K562 (cell line): Measurements from ENCODE around the gene EIF2S1. TPM values are rescaled to one million over a fixed set of nuclear protein-coding genes. Genes with fewer than 3 reads are reported as not detected.

ENCODE experiments used
- CBFA2T3 ChIP-seq: fragments of 450-650 bp; IDR thresholded peaks from 2 replicates; pipeline ENCODE4 v1.6.1; 2017
- CBX1 ChIP-seq: sonication (generic); IDR thresholded peaks from 2 replicates; pipeline ENCODE4 v1.6.1; 2016; ENCODE audit warnings: antibody characterized with exemption, low read depth, mild to moderate bottlenecking
- CCNT2 ChIP-seq: IDR thresholded peaks from 2 replicates; pipeline ENCODE4 v1.6.1; 2011; ENCODE audit warnings: borderline replicate concordance, low read depth, mild to moderate bottlenecking, moderate library complexity, mixed read lengths, low read length; ENCODE audit not compliant: insufficient read length; ENCODE audit errors: extremely low read depth
- CTBP1 ChIP-seq: fragments of 450-650 bp; IDR thresholded peaks from 2 replicates; pipeline ENCODE4 v1.6.1; 2016; ENCODE audit warnings: borderline replicate concordance
- DPF2 ChIP-seq: fragments of 450-650 bp; IDR thresholded peaks from 2 replicates; pipeline ENCODE4 v1.6.1; 2016
- EHMT2 ChIP-seq: fragments of 450-650 bp; IDR thresholded peaks from 2 replicates; pipeline ENCODE4 v1.6.1; 2018; ENCODE audit warnings: antibody characterized with exemption
- ID3 ChIP-seq, 2 experiments: fragments of 250-450 bp in 1 of 2; fragments of 450-650 bp in 1 of 2; sonication (Bioruptor Pico) in 1 of 2; IDR thresholded peaks; 2 replicates each; pipeline versions ENCODE4 v1.6.1 to v1.8.0; 2016 to 2021; ENCODE audit warnings: mild to moderate bottlenecking in 2 of 2, moderate library complexity in 2 of 2, missing compliant biosample characterization in 1 of 2, missing genetic modification characterization in 1 of 2
- JUN ChIP-seq, 2 experiments: sonication (generic) in 1 of 2; formaldehyde crosslinking in 1 of 2; IDR thresholded peaks; 2 replicates each; pipeline versions ENCODE4 v1.6.1 to v1.8.0; 2012 to 2022; ENCODE audit warnings: borderline replicate concordance in 2 of 2, mild to moderate bottlenecking in 2 of 2, improper control_type of control experiment in 1 of 2, low read depth in 1 of 2, low read length in 1 of 2, missing genetic modification reagents in 1 of 2
- JUND ChIP-seq, 2 experiments: IDR thresholded peaks; 2 replicates in 1 of 2; 3 replicates in 1 of 2; pipeline ENCODE4 v1.6.1; 2011; ENCODE audit warnings: borderline replicate concordance in 2 of 2, low read depth in 2 of 2, low read length in 2 of 2, improper control_type of control experiment in 1 of 2, missing biosample characterization in 1 of 2, missing genetic modification characterization in 1 of 2, missing genetic modification reagents in 1 of 2
- KLF10 ChIP-seq: fragments of 250-450 bp; sonication (Bioruptor Pico); IDR thresholded peaks from 2 replicates; pipeline ENCODE4 v1.6.1; 2021; ENCODE audit warnings: matching md5 sums
- MLLT1 ChIP-seq, 2 experiments: fragments of 450-650 bp; IDR thresholded peaks; 2 replicates each; pipeline ENCODE4 v1.6.1; 2016
- PML ChIP-seq: IDR thresholded peaks from 2 replicates; pipeline ENCODE4 v1.6.1; 2012; ENCODE audit warnings: low read length, inconsistent platforms
- RAD51 ChIP-seq: fragments of 450-650 bp; IDR thresholded peaks from 2 replicates; pipeline ENCODE4 v1.7.1; 2016; ENCODE audit warnings: low read depth, mild to moderate bottlenecking, borderline replicate concordance
- RB1 ChIP-seq: fragments of 450-650 bp; IDR thresholded peaks from 2 replicates; pipeline ENCODE4 v1.6.1; 2017; ENCODE audit warnings: low read depth, mild to moderate bottlenecking
- SMARCC2 ChIP-seq: fragments of 450-650 bp; IDR thresholded peaks from 2 replicates; pipeline ENCODE4 v1.6.1; 2017; ENCODE audit warnings: antibody characterized with exemption, moderate library complexity, mild to moderate bottlenecking, low read depth
- TAL1 ChIP-seq: fragments of 450-650 bp; IDR thresholded peaks from 2 replicates; pipeline ENCODE4 v1.6.1; 2016; ENCODE audit warnings: mild to moderate bottlenecking
- TEAD1 ChIP-seq, 2 experiments: fragments of 450-650 bp in 1 of 2; sonication (generic) in 1 of 2; formaldehyde crosslinking; IDR thresholded peaks; 2 replicates each; pipeline versions ENCODE4 v1.4.0 to v1.8.0; 2020 to 2022; ENCODE audit warnings: mild to moderate bottlenecking in 2 of 2, missing genetic modification reagents in 1 of 2
- ZBTB12 ChIP-seq: fragments of 250-450 bp; sonication (Bioruptor Pico); IDR thresholded peaks from 2 replicates; pipeline ENCODE4 v1.4.0; 2020
- ZC3H8 ChIP-seq: fragments of 450-650 bp; IDR thresholded peaks from 2 replicates; pipeline ENCODE4 v1.6.1; 2017
- ZNF316 ChIP-seq: fragments of 450-650 bp; IDR thresholded peaks from 2 replicates; pipeline ENCODE4 v1.6.1; 2016
- ZNF445 ChIP-seq: fragments of 250-450 bp; sonication (Bioruptor Pico); IDR thresholded peaks from 2 replicates; pipeline ENCODE4 v1.4.0; 2020; ENCODE audit warnings: low read depth, mild to moderate bottlenecking, moderate library complexity
- ZNF586 ChIP-seq: fragments of 450-650 bp; formaldehyde crosslinking; conservative IDR thresholded peaks from 2 replicates; pipeline ENCODE4 v1.4.0; 2020; ENCODE audit warnings: mild to moderate bottlenecking, moderate library complexity
- ZNF639 ChIP-seq, 2 experiments: fragments of 200-800 bp in 1 of 2; sonication (Bioruptor generic) in 1 of 2; sonication (generic) in 1 of 2; formaldehyde crosslinking in 1 of 2; IDR thresholded peaks in 1 of 2; conservative IDR thresholded peaks in 1 of 2; 2 replicates each; pipeline versions ENCODE4 v1.5.0 to v1.6.1; 2016 to 2020; ENCODE audit warnings: missing compliant biosample characterization in 1 of 2, missing genetic modification characterization in 1 of 2, missing genetic modification reagents in 1 of 2
- ZNF780A ChIP-seq: fragments of 250-450 bp; sonication (Bioruptor Pico); IDR thresholded peaks from 2 replicates; pipeline ENCODE4 v1.5.0; 2021; ENCODE audit warnings: mild to moderate bottlenecking
- polyA plus RNA-seq, 8 experiments: library from polyadenylated mRNA; depleted of rRNA in 4 of 8; stranded (reverse) in 5 of 8; unstranded in 3 of 8; fragments of >200 nt; fragmentation: Nextera tagmentation in 2 of 8; fragmentation: Illumina TruSeq in 1 of 8; extraction: Ambion mirVana in 2 of 8; extraction: Trizol in 1 of 8; gene quantifications; 2 replicates each; pipeline versions ENCODE4 v1.2.1 to v1.2.3, GENCODE V29; 2011 to 2014; ENCODE audit warnings: inconsistent platforms in 1 of 8, missing spikeins in 1 of 8
- total RNA-seq, 7 experiments: library from RNA; depleted of rRNA in 6 of 7; stranded (reverse); fragments of >200 nt in 6 of 7; fragmentation: Illumina TruSeq in 2 of 7; extraction: Trizol in 2 of 7; gene quantifications; 2 replicates each; pipeline versions ENCODE4 v1.2.1 to v1.2.3, GENCODE V29; 2011 to 2021; ENCODE audit warnings: low replicate concordance in 1 of 7

Gene EIF2S1
- total and polyA plus RNA-seq, 9 of the 15 experiments (the other 6 are each of a cell fraction or from before 2014, with no cell fraction given): 216 to 1,018 (median 332) TPM

GRCh38 chr14:67418401-67419191 is 58.5 kb downstream of the EIF2S1 start (continued):
- TF ChIP-seq RAD51: no peak
- 0 out of 4 replicates have a peak, but pooled peaks of 1 of the 2 experiments have one; percentile 26 for TF ChIP-seq ZNF639 (CRISPR knock-in tag; conservative IDR thresholded peaks at IDR 0.05 in 1 of 2, IDR thresholded peaks at IDR 0.05 in 1 of 2)
- no peak for TF ChIP-seq ZNF780A (CRISPR knock-in tag)
- TF ChIP-seq TEAD1 (CRISPR knock-in tag; IDR thresholded peaks at IDR 0.05): no peak
- no peak for TF ChIP-seq MLLT1 (IDR thresholded peaks at IDR 0.05)
- no peak for TF ChIP-seq ID3 (CRISPR knock-in tag; IDR thresholded peaks at IDR 0.05)
- peak; percentile 65; the same call in 1 of the 2 replicates for TF ChIP-seq ID3 (tag; IDR thresholded peaks at IDR 0.05)
- TF ChIP-seq ZNF586: no peak
- TF ChIP-seq TAL1: peak; percentile 89
- peak; percentile 97 for TF ChIP-seq DPF2
- TF ChIP-seq RB1: no peak
- TF ChIP-seq JUND (IDR thresholded peaks at IDR 0.05; ENCODE audit: borderline replicate concordance, low read depth, low read length): peak; percentile 95
- peak; percentile 89; the same call in 2 of the 3 replicates for TF ChIP-seq JUND (tag; IDR thresholded peaks at IDR 0.05; ENCODE audit: borderline replicate concordance, low read depth, low read length)
- TF ChIP-seq ZNF445 (CRISPR knock-in tag): no peak
- peak; percentile 43 for TF ChIP-seq ZNF316
- no peak for TF ChIP-seq CBX1
- TF ChIP-seq JUN (IDR thresholded peaks at IDR 0.05; ENCODE audit: borderline replicate concordance, low read depth, low read length): peak; percentile 89
- no peak for TF ChIP-seq JUN (CRISPR knock-in tag; IDR thresholded peaks at IDR 0.05; ENCODE audit: borderline replicate concordance)
- TF ChIP-seq CBFA2T3: peak; percentile 93
- peak; percentile 68 for TF ChIP-seq PML
- TF ChIP-seq KLF10: no peak
- no peak for TF ChIP-seq ZC3H8
- TF ChIP-seq SMARCC2: peak; percentile 93
- peak; percentile 77 for TF ChIP-seq CCNT2
- no peak for TF ChIP-seq ZBTB12 (CRISPR knock-in tag)
- TF ChIP-seq EHMT2: no peak
- TF ChIP-seq CTBP1: peak; percentile 92
